Activated CD8-positive, alpha-beta T cell treated with anti-CD3 and anti-CD28 coated beads, Interleukin-2, amount 10 ng/mL, durations not matched to agents 7 days and 5 days (primary cell): ENCODE results near the gene SRRT. TPM values are rescaled to one million over a fixed set of nuclear protein-coding genes. Genes with fewer than 3 reads are reported as not detected.

ENCODE experiments used
- ATAC-seq: fragments of 150-1000 bp; cut with Tn5 transposase; one replicate; pipeline ENCODE4 v1.10.0; 2021; ENCODE audit warnings: moderate library complexity
- CTCF ChIA-PET: fragments of 350-600 bp; sonication (Branson Sonifier 250); formaldehyde crosslinking; loops from one replicate; lab custom pipeline; 2021; ENCODE audit warnings: antibody characterized with exemption; lab: Charles Lee
- POLR2A ChIA-PET: fragments of 350-600 bp; sonication (Branson Sonifier 250); formaldehyde crosslinking; loops from one replicate; lab custom pipeline; 2021; ENCODE audit warnings: antibody characterized with exemption; lab: Charles Lee
- DNase-seq: peaks from one replicate; pipeline ENCODE4 v3.0.0-alpha.2; 2020
- H3K27ac Mint-ChIP-seq: one replicate; pipeline ENCODE4 v1.8.0; 2021; ENCODE audit warnings: mild to moderate bottlenecking, mixed read lengths
- H3K27me3 Mint-ChIP-seq: one replicate; pipeline ENCODE4 v1.8.0; 2021; ENCODE audit warnings: low read depth, mixed read lengths
- H3K36me3 Mint-ChIP-seq: one replicate; pipeline ENCODE4 v1.8.0; 2021; ENCODE audit warnings: low read depth, mixed read lengths
- H3K4me1 Mint-ChIP-seq: one replicate; pipeline ENCODE4 v1.8.0; 2021; ENCODE audit warnings: low read depth, mixed read lengths
- H3K4me3 Mint-ChIP-seq: one replicate; pipeline ENCODE4 v1.8.0; 2021; ENCODE audit warnings: mild to moderate bottlenecking, mixed read lengths
- H3K9me3 Mint-ChIP-seq: one replicate; pipeline ENCODE4 v1.8.0; 2022; ENCODE audit warnings: mixed read lengths; ENCODE audit not compliant: insufficient read depth
- total RNA-seq, 2 experiments: library from RNA; stranded (reverse); gene quantifications; one replicate each; pipeline ENCODE4 v1.2.3, GENCODE V29; 2021

Gene SRRT
- total RNA-seq, 2 experiments from 2014 or later: 273 to 292 TPM

DNA sequence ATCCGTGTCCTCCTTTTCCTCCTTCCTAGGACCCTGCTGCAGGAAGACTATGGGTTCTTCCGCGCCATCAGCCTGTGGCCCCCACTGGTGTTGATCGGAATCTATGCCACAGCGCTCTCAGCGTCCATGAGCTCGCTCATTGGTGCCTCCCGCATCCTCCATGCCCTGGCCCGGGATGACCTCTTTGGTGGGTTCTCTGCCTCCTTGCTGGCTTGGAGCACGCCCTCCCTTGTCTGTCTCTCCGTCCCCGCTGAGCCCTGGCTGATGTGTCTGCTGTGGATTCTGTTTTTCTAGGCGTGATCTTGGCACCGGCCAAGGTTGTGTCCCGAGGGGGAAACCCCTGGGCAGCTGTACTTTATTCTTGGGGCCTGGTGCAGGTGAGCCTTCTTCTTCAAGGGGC lies 15.0 kb upstream of the SRRT start:
- Mint-ChIP-seq H3K9me3 (no peaks in the 10 kb centered on the region), H3K4me3 (no peak overlapping the region), H3K27ac (no peak overlapping the region), H3K4me1 (peaks cover 4% of the 10 kb centered on the region), H3K36me3 (peaks cover 40% of the 10 kb centered on the region), H3K27me3 (no peaks in the 10 kb centered on the region)
- ChIA-PET POLR2A (no interaction called here), CTCF (interaction anchor here (1.6 kb wide), 1 partner anchor 60 kb away, joined by 5 read pairs; no protein-coding TSS in a partner anchor)
- ATAC-seq (no peak), DNase-seq (no peak)

DNA sequence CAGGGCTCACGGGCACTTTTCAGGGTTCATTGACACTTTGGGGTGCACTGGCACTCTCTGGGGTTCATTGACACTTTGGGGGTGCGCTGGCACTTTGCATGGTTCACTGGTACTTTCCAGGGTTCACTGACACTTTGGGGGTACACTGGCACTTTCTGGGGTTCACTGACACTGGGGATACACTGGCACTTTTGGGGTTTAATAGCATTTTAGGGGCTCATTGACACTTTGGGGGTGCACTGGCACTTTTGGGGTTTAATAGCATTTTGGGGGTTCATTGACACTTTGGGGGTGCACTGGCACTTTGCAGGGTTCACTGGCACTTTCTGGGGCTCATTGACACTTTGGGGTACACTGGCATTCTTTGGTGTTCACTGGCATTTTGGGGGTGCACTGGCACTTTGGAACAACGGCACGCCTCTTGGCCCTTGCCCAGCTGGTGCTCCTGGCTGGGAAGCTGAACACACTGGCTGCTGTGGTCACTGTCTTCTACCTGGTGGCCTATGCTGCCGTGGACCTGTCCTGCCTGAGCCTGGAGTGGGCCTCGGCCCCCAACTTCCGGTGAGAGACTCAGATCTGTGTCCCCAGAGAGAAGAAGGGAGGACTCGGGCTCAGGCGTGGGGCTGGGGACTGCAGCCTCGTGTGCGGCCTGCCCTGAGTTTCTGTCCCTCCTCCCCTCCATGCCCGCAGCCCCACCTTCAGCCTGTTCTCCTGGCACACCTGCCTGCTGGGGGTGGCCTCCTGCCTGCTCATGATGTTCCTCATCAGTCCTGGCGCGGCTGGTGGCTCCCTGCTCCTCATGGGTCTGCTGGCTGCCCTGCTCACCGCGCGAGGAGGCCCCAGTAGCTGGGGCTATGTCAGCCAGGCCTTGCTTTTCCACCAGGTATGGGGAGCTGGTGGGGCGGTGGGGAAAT lies 13.9 kb upstream of the SRRT start:
- POLR2A ChIA-PET: interaction anchor here (0.6 kb wide), 1 partner anchor 13 kb away, joined by 3 read pairs; no protein-coding TSS in a partner anchor

DNA sequence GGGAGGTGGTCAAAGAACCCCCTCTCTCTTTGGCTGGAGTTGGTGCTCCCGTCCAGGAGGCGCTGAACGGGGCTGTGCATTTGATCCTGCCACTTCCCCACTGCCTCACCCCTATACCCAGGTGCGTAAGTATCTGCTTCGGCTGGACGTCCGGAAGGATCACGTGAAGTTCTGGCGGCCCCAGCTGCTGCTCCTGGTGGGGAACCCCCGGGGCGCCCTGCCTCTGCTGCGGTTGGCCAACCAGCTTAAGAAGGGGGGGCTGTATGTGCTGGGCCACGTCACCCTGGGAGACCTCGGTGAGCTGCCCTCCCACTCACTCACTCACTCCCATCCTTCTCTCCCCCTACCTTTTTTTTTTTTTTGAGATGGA lies 13.3 kb upstream of the SRRT start:
- Mint-ChIP-seq H3K27me3 (no peaks in the 10 kb centered on the region), H3K9me3 (no peaks in the 10 kb centered on the region), H3K36me3 (peaks cover 37% of the 10 kb centered on the region), H3K4me3 (no peak overlapping the region), H3K4me1 (peaks cover 3% of the 10 kb centered on the region), H3K27ac (no peak overlapping the region)
- ChIA-PET POLR2A (interaction anchor here (0.6 kb wide), 1 partner anchor 12 kb away, joined by 3 read pairs; no protein-coding TSS in a partner anchor), CTCF (interaction anchor here (0.8 to 1.9 kb wide), 2 partner anchors 9 to 156 kb away, joined by 3 to 9 read pairs; partner anchors contain the start of gene SLC12A9)
- ATAC-seq (no peak), DNase-seq (no peak)

More for the DNA sequence above, 13.9 kb upstream of the SRRT start:
- H3K4me1 Mint-ChIP-seq: no peaks in the 10 kb centered on the region
- no peaks in the 10 kb centered on the region for H3K27me3 Mint-ChIP-seq
- H3K36me3 Mint-ChIP-seq: peaks cover 37% of the 10 kb centered on the region
- CTCF ChIA-PET: interaction anchor here (1.9 kb wide), 1 partner anchor 9 kb away, joined by 9 read pairs; the partner anchor contains the start of gene SLC12A9
- H3K4me3 Mint-ChIP-seq: no peak overlapping the region
- DNase-seq: no peak
- no peak for ATAC-seq
- H3K27ac Mint-ChIP-seq: no peak overlapping the region
- no peaks in the 10 kb centered on the region for H3K9me3 Mint-ChIP-seq

DNA sequence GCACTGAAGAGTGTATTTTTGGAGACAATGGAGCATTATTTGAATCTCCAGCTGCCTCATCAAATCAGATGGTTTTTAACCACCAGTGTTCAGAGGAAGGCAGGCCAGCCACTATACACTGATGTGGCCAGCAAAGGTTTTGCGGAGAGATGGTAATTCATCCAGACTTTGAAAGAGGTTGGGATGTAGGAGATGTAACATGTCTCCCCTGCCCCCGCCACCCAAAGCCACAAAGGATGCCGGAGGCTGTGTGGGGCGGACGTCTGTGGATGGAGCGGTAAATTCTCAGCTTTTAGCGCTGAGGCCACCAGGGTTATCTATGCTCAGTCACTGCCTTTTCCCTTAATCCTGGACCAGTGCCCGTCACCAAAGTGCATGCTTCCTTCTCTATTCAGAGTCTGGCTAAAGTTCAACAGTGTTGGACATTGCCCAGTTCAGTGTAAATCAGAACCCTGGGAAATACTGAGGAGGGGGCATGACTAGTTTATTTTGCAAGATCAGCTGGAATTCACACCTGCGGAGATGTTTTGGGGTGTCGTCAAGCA lies 11.4 kb upstream of the SRRT start:
- H3K27me3 Mint-ChIP-seq: no peaks in the 10 kb centered on the region
- H3K9me3 Mint-ChIP-seq: no peaks in the 10 kb centered on the region
- CTCF ChIA-PET: interaction anchor here (2.2 kb wide), 1 partner anchor 11 kb away, joined by 11 read pairs; the partner anchor contains the start of gene SLC12A9
- DNase-seq (no peak), ATAC-seq (no peak)
- H3K4me3 Mint-ChIP-seq: no peak overlapping the region
- no peak overlapping the region for H3K27ac Mint-ChIP-seq
- peaks cover 19% of the 10 kb centered on the region for H3K4me1 Mint-ChIP-seq
- POLR2A ChIA-PET: interaction anchor here (1.8 kb wide), 1 partner anchor 11 kb away, joined by 6 read pairs; the partner anchor contains the start of gene SRRT
- peaks cover 37% of the 10 kb centered on the region for H3K36me3 Mint-ChIP-seq

DNA sequence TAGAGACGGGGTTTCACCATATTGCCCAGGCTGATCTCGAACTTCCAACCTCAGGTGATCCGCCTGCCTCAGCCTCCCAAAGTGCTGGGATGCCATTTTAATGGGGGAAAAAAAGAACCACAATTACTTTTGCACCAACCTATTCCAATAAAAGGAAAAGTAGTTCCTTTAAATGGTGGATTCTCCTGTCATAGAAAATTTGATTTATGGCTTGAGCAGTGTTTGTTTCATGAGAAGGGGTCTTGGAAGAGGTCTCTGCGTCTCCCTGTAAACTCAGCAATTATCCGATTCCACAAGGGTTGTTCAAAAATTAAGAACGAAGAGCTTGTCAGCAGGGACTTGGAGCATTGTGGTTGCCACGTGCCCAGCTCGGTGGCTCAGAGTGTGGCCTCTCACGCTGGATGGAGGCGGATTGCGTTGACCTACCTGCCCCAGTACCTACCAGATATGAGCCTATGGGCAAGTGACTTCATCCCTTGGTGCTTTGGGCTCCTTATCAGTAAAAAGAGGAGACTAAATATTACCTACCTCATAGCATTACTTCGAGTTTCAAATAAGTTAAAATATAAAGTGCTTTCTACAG lies 10.5 kb upstream of the SRRT start:
- Mint-ChIP-seq H3K9me3 (no peaks in the 10 kb centered on the region), H3K27ac (no peak overlapping the region), H3K36me3 (peaks cover 37% of the 10 kb centered on the region), H3K4me1 (peaks cover 19% of the 10 kb centered on the region), H3K27me3 (no peaks in the 10 kb centered on the region), H3K4me3 (no peak overlapping the region)
- DNase-seq (no peak), ATAC-seq (no peak)
- ChIA-PET POLR2A (interaction anchor here (1.8 kb wide), 1 partner anchor 10 kb away, joined by 6 read pairs; the partner anchor contains the start of gene SRRT), CTCF (interaction anchor here (1.7 to 2.2 kb wide), 2 partner anchors 12 to 159 kb away, joined by 4 to 11 read pairs; partner anchors contain the start of genes POP7 and SLC12A9)

DNA sequence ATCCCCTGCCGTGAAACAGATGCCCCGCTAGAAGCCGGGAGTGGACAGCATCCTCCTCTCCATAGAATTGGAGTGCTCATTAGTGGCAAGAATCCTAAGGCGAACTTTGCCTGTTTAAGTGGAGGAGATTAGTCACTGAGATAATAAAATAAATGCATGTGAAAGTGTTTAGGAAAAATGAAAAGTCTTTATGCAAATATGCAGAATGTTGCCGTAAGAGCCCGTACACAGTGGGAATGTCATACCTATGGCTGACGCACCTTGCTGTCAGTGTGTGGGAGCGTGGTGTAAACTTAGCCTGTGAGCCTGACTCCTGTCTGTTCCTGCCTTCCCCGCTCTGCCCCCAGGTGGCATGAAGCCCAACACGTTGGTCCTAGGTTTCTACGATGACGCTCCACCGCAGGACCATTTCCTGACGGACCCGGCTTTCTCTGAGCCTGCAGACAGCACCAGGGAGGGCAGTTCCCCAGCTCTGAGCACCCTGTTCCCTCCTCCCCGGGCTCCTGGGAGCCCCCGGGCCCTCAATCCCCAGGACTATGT lies 9.5 kb upstream of the SRRT start:
- Mint-ChIP-seq H3K27ac (no peak overlapping the region), H3K4me3 (no peak overlapping the region), H3K27me3 (no peaks in the 10 kb centered on the region), H3K9me3 (no peaks in the 10 kb centered on the region), H3K4me1 (peaks cover 19% of the 10 kb centered on the region), H3K36me3 (peaks cover 30% of the 10 kb centered on the region)
- CTCF ChIA-PET: interaction anchor here (1.7 to 2.2 kb wide), 2 partner anchors 13 to 160 kb away, joined by 4 to 11 read pairs; partner anchors contain the start of genes POP7 and SLC12A9
- POLR2A ChIA-PET: no interaction called here
- DNase-seq (no peak), ATAC-seq (no peak)

DNA sequence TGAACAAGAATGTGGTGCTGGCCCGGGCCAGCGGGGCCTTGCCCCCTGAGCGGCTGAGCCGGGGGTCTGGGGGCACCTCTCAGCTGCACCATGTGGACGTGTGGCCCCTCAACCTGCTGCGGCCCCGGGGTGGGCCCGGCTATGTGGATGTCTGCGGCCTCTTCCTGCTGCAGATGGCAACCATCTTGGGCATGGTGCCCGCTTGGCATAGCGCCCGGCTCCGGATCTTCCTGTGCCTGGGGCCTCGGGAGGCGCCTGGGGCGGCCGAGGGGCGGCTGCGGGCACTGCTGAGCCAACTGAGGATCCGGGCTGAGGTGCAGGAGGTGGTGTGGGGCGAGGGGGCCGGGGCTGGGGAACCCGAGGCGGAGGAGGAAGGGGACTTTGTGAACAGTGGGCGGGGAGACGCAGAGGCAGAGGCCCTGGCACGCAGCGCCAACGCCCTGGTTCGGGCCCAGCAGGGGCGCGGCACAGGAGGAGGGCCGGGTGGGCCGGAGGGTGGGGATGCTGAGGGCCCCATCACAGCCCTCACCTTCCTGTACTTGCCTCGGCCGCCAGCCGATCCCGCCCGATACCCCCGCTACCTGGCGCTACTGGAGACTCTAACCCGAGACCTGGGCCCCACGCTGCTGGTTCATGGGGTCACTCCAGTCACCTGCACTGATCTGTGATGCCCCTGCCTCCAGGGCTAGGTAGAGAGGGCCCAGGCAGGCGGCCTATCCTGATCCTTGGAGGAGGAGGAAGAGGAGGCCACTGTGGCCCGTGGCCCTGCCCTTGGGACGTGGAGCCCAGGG lies 8.8 kb upstream of the SRRT start:
- Mint-ChIP-seq H3K27ac (peak overlapping the region; percentile 94), H3K9me3 (no peaks in the 10 kb centered on the region), H3K27me3 (no peaks in the 10 kb centered on the region), H3K4me3 (peak overlapping the region; percentile 89), H3K36me3 (peaks cover 28% of the 10 kb centered on the region), H3K4me1 (peaks cover 21% of the 10 kb centered on the region)
- DNase-seq (no peak), ATAC-seq (peak; percentile 29)
- ChIA-PET POLR2A (interaction anchor here (1.0 to 1.1 kb wide), 2 partner anchors 9 to 240 kb away, joined by 3 to 4 read pairs; partner anchors contain the start of gene SRRT), CTCF (interaction anchor here (1.7 kb wide), 1 partner anchor 160 kb away, joined by 4 read pairs; the partner anchor contains the start of gene POP7)

DNA sequence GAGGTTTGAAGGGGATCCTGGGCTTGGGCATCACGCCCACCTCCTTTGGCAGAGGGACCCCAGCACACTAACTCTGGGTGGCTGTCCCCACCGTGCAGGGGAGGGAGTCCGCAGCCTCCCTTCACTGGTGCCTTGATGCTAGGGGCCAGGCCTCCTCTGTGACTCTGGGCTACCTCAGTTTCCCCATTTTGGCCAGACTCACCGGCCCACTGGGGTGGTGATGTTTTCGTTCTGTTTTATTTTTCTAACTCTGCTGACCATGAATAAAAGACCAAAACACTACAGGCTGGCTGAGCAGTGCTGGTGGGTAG lies 8.2 kb upstream of the SRRT start:
- peaks cover 34% of the 10 kb centered on the region for H3K36me3 Mint-ChIP-seq
- CTCF ChIA-PET: no interaction called here
- H3K4me1 Mint-ChIP-seq: peaks cover 21% of the 10 kb centered on the region
- no peak for DNase-seq
- no peaks in the 10 kb centered on the region for H3K27me3 Mint-ChIP-seq
- ATAC-seq: no peak
- peak overlapping the region; percentile 89 for H3K4me3 Mint-ChIP-seq
- POLR2A ChIA-PET: interaction anchor here (1.0 to 1.1 kb wide), 2 partner anchors 8 to 240 kb away, joined by 3 to 4 read pairs; partner anchors contain the start of gene SRRT
- H3K27ac Mint-ChIP-seq: peak overlapping the region; percentile 94
- H3K9me3 Mint-ChIP-seq: no peaks in the 10 kb centered on the region

DNA sequence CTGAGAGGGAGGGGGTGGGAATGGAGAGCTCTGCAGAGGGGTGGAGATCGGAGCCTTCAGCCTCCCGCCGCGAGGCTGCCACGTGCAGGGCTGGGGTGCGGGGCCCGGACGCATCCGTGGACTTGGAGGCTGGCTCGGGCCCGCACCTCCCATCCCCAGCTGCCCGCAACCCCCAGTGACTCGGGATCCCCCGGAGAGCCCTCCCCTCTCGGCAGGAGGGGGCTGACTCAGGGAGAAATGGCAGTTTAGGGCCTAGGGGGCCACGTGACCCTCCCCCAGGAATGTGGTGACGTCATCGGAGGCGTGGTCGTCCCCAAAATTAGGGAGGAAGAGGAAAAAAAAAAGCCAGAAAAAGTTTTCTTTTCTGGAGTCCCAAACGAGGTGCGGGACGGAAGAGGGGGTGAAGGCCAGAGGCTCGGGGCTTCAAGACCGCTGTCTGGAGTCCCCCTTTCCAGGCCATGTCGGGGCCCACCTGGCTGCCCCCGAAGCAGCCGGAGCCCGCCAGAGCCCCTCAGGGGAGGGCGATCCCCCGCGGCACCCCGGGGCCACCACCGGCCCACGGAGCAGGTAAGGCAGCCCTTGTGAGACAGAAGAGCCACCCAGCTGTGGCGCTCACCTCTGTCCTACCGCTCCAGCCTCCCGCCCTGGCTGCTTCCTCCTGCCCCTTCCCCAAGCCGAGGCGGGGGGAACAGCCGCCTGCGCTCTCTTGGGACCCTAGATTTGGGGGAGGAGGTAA lies 7.7 kb upstream of the SRRT start, which contains the start of gene TRIP6:
Gene TRIP6 (plus strand): TSS at position 348 of the 736 bp plus-strand sequence. CDS start 111 bp downstream, at position 459.
- H3K9me3 Mint-ChIP-seq: no peaks in the 10 kb centered on the region
- peak within 1 kb of the TSS; percentile 89 for H3K4me3 Mint-ChIP-seq

More for the DNA sequence above, 7.7 kb upstream of the SRRT start, which contains the start of gene TRIP6:
- Mint-ChIP-seq H3K27me3 (no peaks in the 10 kb centered on the region), H3K4me1 (peaks cover 21% of the 10 kb centered on the region), H3K27ac (peak within 1 kb of the TSS; percentile 94), H3K36me3 (peaks cover 34% of the 10 kb centered on the region)
- DNase-seq (peak; percentile 63), ATAC-seq (peak; percentile 69)
- ChIA-PET POLR2A (interaction anchor here (1.0 to 1.1 kb wide), 2 partner anchors 8 to 241 kb away, joined by 3 to 4 read pairs; partner anchors contain the start of gene SRRT), CTCF (interaction anchor here (1.0 kb wide), 1 partner anchor 161 kb away, joined by 3 read pairs; the partner anchor contains the start of gene POP7)
